ENCODE measurements around the gene RXRA. TPM values are rescaled to one million over a fixed set of nuclear protein-coding genes. Genes with fewer than 3 reads are reported as not detected.

RXRA gene
- polyA plus RNA-seq, 1 of the 3 experiments (the other 2 are of a cell fraction) = 7.6 TPM

DNA sequence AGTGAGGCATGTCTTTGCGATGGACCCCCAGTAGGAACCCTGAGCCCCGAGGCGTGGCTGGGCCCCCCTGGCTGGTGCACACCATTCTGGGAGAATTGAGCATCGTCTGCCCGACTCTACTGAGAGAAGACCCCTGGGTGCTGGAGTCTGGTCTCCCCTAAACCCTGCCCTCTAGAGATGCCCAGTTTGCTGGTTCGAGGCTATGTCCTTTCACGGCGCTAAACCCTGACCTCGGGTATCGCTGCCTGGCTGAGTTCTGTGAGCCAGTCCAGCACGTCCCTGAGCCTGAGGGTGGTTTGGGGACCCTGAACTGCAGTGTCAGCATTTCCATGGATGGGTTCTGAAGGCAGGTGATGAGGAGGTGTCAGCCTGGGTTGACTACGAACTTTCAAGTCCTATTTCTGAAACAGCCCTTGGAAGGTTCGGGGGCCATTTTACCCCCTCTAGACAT, 128.8 kb downstream of the RXRA start (continued):
- TF ChIP-seq, protein P1, sequence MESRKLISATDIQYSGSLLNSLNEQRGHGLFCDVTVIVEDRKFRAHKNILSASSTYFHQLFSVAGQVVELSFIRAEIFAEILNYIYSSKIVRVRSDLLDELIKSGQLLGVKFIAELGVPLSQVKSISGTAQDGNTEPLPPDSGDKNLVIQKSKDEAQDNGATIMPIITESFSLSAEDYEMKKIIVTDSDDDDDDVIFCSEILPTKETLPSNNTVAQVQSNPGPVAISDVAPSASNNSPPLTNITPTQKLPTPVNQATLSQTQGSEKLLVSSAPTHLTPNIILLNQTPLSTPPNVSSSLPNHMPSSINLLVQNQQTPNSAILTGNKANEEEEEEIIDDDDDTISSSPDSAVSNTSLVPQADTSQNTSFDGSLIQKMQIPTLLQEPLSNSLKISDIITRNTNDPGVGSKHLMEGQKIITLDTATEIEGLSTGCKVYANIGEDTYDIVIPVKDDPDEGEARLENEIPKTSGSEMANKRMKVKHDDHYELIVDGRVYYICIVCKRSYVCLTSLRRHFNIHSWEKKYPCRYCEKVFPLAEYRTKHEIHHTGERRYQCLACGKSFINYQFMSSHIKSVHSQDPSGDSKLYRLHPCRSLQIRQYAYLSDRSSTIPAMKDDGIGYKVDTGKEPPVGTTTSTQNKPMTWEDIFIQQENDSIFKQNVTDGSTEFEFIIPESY (IDR thresholded peaks at IDR 0.05; ENCODE audit: borderline replicate concordance, low read depth) = no peak
- TF ChIP-seq YY1 (IDR thresholded peaks at IDR 0.05; ENCODE audit: low read depth) (no peak), MXI1 (IDR thresholded peaks at IDR 0.05; ENCODE audit: low read depth, low read length) (no peak)
- TF ChIP-seq, protein P2, sequence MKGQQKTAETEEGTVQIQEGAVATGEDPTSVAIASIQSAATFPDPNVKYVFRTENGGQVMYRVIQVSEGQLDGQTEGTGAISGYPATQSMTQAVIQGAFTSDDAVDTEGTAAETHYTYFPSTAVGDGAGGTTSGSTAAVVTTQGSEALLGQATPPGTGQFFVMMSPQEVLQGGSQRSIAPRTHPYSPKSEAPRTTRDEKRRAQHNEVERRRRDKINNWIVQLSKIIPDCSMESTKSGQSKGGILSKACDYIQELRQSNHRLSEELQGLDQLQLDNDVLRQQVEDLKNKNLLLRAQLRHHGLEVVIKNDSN (IDR thresholded peaks at IDR 0.05; ENCODE audit: borderline replicate concordance, low read depth) = no peak
- TF ChIP-seq, protein P3, sequence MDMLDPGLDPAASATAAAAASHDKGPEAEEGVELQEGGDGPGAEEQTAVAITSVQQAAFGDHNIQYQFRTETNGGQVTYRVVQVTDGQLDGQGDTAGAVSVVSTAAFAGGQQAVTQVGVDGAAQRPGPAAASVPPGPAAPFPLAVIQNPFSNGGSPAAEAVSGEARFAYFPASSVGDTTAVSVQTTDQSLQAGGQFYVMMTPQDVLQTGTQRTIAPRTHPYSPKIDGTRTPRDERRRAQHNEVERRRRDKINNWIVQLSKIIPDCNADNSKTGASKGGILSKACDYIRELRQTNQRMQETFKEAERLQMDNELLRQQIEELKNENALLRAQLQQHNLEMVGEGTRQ (IDR thresholded peaks at IDR 0.05; ENCODE audit: borderline replicate concordance, low read depth, low read length) = no peak
- TF ChIP-seq, protein P4, sequence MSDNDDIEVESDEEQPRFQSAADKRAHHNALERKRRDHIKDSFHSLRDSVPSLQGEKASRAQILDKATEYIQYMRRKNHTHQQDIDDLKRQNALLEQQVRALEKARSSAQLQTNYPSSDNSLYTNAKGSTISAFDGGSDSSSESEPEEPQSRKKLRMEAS (IDR thresholded peaks at IDR 0.05; ENCODE audit: low read depth) = no peak

DNA sequence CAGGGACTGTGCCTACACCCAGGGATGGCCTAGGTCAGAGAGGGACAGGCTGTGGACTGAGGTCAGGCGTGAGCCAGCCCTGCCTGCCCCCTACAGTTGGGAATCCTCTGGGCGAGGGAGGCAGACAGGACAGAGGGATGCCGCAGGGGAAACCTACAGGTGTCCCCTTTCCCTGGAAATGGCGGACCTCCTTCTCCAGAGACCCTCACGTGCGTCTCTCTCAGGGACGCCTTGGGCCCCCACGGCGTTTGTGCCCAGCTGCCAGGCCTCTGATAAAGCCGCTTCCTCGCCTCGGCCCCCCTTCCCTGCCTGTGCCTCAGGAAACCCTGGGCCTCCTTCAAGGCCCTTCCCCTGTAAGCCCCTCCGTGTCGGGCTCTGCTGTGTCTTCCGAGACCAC, 129.3 kb downstream of the RXRA start:
- ChIA-PET CTCF (interaction anchor here (1.1 to 2.7 kb wide), 6 partner anchors 16 to 323 kb away, joined by 3 to 9 read pairs (median 4); no protein-coding TSS in a partner anchor), POLR2A (no interaction called here)
- Histone ChIP-seq H3K79me2 (ENCODE audit: insufficient read depth) (no peaks in the 10 kb centered on the region), H3K9ac (peak overlapping the region; percentile 60), H3K27me3 (ENCODE audit: insufficient read depth) (no peaks in the 10 kb centered on the region), H3F3A (replicated peaks; ENCODE audit: insufficient read depth) (peaks cover 7% of the 10 kb centered on the region), H3K27ac (ENCODE audit: low read depth in 2 of 2, low read length in 1 of 2) (peak overlapping the region in 1 of 2 experiments; percentile 94; a peak in 2 of 4 replicates), H4K20me1 (ENCODE audit: insufficient read depth) (no peaks in the 10 kb centered on the region), H3K9me2 (no peaks in the 10 kb centered on the region), H3K4me3 (ENCODE audit: low read depth in 2 of 2, low read length in 1 of 2) (no peak overlapping the region), H2AFZ (ENCODE audit: low read depth) (no peak overlapping the region), H3K4me1 (ENCODE audit: control insufficient read depth in 1 of 2, insufficient read depth in 2 of 2, low read depth in 1 of 2, low read length in 1 of 2) (peaks cover 17 to 22% of the 10 kb centered on the region in 2 experiments; a peak in 3 of 4 replicates), H3K9me3 (no peaks in the 10 kb centered on the region), H3K4me2 (peak overlapping the region; percentile 53; the same call in 1 of the 2 replicates), H3K36me3 (replicated peaks in 1 of 2; ENCODE audit: control insufficient read depth in 1 of 2, insufficient read depth in 2 of 2, low read length in 1 of 2) (no peaks in the 10 kb centered on the region)
- 84% methylated on average over 5 of the region's 15 CpGs for WGBS (ENCODE audit: low lambda C conversion rate)
- no peak for DNase-seq
- TF ChIP-seq, protein P5, sequence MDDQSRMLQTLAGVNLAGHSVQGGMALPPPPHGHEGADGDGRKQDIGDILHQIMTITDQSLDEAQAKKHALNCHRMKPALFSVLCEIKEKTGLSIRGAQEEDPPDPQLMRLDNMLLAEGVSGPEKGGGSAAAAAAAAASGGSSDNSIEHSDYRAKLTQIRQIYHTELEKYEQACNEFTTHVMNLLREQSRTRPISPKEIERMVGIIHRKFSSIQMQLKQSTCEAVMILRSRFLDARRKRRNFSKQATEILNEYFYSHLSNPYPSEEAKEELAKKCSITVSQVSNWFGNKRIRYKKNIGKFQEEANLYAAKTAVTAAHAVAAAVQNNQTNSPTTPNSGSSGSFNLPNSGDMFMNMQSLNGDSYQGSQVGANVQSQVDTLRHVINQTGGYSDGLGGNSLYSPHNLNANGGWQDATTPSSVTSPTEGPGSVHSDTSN (IDR thresholded peaks at IDR 0.05) = no peak
- TF ChIP-seq ELF1 (IDR thresholded peaks at IDR 0.05) (no peak), RXRA (IDR thresholded peaks at IDR 0.05; ENCODE audit: borderline replicate concordance, low read depth) (no peak), JUND (IDR thresholded peaks at IDR 0.05) (no peak), MXI1 (IDR thresholded peaks at IDR 0.05; ENCODE audit: low read depth, low read length) (no peak), EZH2phosphoT487 (IDR thresholded peaks at IDR 0.05; ENCODE audit: borderline replicate concordance, low read depth) (no peak), GATA2 (CRISPR knock-in tag; IDR thresholded peaks at IDR 0.05) (no peak), SMC3 (IDR thresholded peaks at IDR 0.05; ENCODE audit: low read depth, low read length) (no peak), NRF1 (IDR thresholded peaks at IDR 0.05; ENCODE audit: low read depth, low read length) (no peak), CHD2 (IDR thresholded peaks at IDR 0.05; ENCODE audit: low read length, partially characterized antibody) (no peak), EP300 (IDR thresholded peaks at IDR 0.05; ENCODE audit: borderline replicate concordance in 1 of 2, low read depth in 1 of 2, low read length in 1 of 2) (no peak), TCF12 (IDR thresholded peaks at IDR 0.05) (no peak)
- TF ChIP-seq, protein P3 (IDR thresholded peaks at IDR 0.05; ENCODE audit: borderline replicate concordance, low read depth, low read length) = no peak
- TF ChIP-seq, protein P6, sequence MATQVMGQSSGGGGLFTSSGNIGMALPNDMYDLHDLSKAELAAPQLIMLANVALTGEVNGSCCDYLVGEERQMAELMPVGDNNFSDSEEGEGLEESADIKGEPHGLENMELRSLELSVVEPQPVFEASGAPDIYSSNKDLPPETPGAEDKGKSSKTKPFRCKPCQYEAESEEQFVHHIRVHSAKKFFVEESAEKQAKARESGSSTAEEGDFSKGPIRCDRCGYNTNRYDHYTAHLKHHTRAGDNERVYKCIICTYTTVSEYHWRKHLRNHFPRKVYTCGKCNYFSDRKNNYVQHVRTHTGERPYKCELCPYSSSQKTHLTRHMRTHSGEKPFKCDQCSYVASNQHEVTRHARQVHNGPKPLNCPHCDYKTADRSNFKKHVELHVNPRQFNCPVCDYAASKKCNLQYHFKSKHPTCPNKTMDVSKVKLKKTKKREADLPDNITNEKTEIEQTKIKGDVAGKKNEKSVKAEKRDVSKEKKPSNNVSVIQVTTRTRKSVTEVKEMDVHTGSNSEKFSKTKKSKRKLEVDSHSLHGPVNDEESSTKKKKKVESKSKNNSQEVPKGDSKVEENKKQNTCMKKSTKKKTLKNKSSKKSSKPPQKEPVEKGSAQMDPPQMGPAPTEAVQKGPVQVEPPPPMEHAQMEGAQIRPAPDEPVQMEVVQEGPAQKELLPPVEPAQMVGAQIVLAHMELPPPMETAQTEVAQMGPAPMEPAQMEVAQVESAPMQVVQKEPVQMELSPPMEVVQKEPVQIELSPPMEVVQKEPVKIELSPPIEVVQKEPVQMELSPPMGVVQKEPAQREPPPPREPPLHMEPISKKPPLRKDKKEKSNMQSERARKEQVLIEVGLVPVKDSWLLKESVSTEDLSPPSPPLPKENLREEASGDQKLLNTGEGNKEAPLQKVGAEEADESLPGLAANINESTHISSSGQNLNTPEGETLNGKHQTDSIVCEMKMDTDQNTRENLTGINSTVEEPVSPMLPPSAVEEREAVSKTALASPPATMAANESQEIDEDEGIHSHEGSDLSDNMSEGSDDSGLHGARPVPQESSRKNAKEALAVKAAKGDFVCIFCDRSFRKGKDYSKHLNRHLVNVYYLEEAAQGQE (IDR thresholded peaks at IDR 0.05; ENCODE audit: low read depth, low read length) = no peak
- TF ChIP-seq, protein P1 (IDR thresholded peaks at IDR 0.05; ENCODE audit: borderline replicate concordance, low read depth) = no peak
